Astrocyte (in vitro differentiated cells and primary cell): ENCODE results near the gene LRBA. TPM values are rescaled to one million over a fixed set of nuclear protein-coding genes. Genes with fewer than 3 reads are reported as not detected.

Experiments
- DNase-seq: peaks from one replicate; pipeline ENCODE4 v3.0.0-alpha.2; 2010; ENCODE audit warnings: low read depth
- FAIRE-seq: peaks from 2 replicates; lab custom pipeline; 2011; peaks lifted over from hg19 to GRCh38; lab: Jason Lieb, UNC
- H2AFZ ChIP-seq: 2 replicates; pipeline ENCODE4 v1.6.0; 2012; ENCODE audit warnings: low read depth, low read length, inconsistent platforms
- H3K27ac ChIP-seq: 2 replicates; pipeline ENCODE4 v1.5.1; 2011; ENCODE audit warnings: low read depth, low read length, inconsistent platforms
- H3K27me3 ChIP-seq: 2 replicates; pipeline ENCODE4 v1.6.0; 2011; ENCODE audit warnings: low read length, inconsistent platforms; ENCODE audit not compliant: insufficient read depth
- H3K36me3 ChIP-seq: 2 replicates; pipeline ENCODE4 v1.5.1; 2011; ENCODE audit warnings: low read length, inconsistent platforms; ENCODE audit not compliant: insufficient read depth
- H3K4me1 ChIP-seq: 2 replicates; pipeline ENCODE4 v1.5.1; 2011; ENCODE audit warnings: low read length, inconsistent platforms; ENCODE audit not compliant: insufficient read depth
- H3K4me2 ChIP-seq: 2 replicates; pipeline ENCODE4 v1.6.0; 2012; ENCODE audit warnings: low read length, inconsistent platforms
- H3K4me3 ChIP-seq: 2 replicates; pipeline ENCODE4 v1.5.1; 2011; ENCODE audit warnings: low read depth, mild to moderate bottlenecking, low read length, inconsistent platforms; ENCODE audit not compliant: insufficient read depth
- H3K79me2 ChIP-seq: 2 replicates; pipeline ENCODE4 v1.6.0; 2012; ENCODE audit warnings: mild to moderate bottlenecking, low read length, inconsistent platforms; ENCODE audit not compliant: insufficient read depth
- H3K9ac ChIP-seq: 2 replicates; pipeline ENCODE4 v1.6.0; 2012; ENCODE audit warnings: mild to moderate bottlenecking, low read length, inconsistent platforms
- H3K9me3 ChIP-seq: 2 replicates; pipeline ENCODE4 v1.5.1; 2012; ENCODE audit warnings: low read depth, mild to moderate bottlenecking, low read length, inconsistent platforms; ENCODE audit not compliant: insufficient read depth
- H4K20me1 ChIP-seq: 2 replicates; pipeline ENCODE4 v1.6.0; 2012; ENCODE audit warnings: low read length, inconsistent platforms; ENCODE audit not compliant: insufficient read depth
- H3K27ac Mint-ChIP-seq: one replicate; pipeline ENCODE4 v1.8.0; 2021; ENCODE audit warnings: mild to moderate bottlenecking, mixed read lengths; ENCODE audit not compliant: unreplicated experiment
- H3K27me3 Mint-ChIP-seq: one replicate; pipeline ENCODE4 v1.8.0; 2021; ENCODE audit warnings: low read depth, mixed read lengths; ENCODE audit not compliant: unreplicated experiment
- H3K36me3 Mint-ChIP-seq: one replicate; pipeline ENCODE4 v1.8.0; 2021; ENCODE audit warnings: low read depth, mixed read lengths; ENCODE audit not compliant: unreplicated experiment
- H3K4me1 Mint-ChIP-seq: one replicate; pipeline ENCODE4 v1.8.0; 2021; ENCODE audit warnings: low read depth, mixed read lengths; ENCODE audit not compliant: unreplicated experiment
- H3K4me3 Mint-ChIP-seq: one replicate; pipeline ENCODE4 v1.8.0; 2021; ENCODE audit warnings: mild to moderate bottlenecking, moderate library complexity, mixed read lengths; ENCODE audit not compliant: unreplicated experiment
- H3K9me3 Mint-ChIP-seq: one replicate; pipeline ENCODE4 v1.8.0; 2021; ENCODE audit warnings: mild to moderate bottlenecking, mixed read lengths; ENCODE audit not compliant: unreplicated experiment
- CTCF ChIP-seq: IDR thresholded peaks from 2 replicates; pipeline ENCODE4 v1.5.1; 2011; ENCODE audit warnings: low read depth, mild to moderate bottlenecking, inconsistent platforms, low read length, moderate library complexity; ENCODE audit not compliant: insufficient read depth
- EZH2 ChIP-seq: IDR thresholded peaks from 2 replicates; pipeline ENCODE4 v1.6.1; 2012; ENCODE audit warnings: mild to moderate bottlenecking, low read length, inconsistent platforms; ENCODE audit not compliant: insufficient read depth
- total RNA-seq: library from RNA; stranded (reverse); gene quantifications from 2 replicates; pipeline ENCODE4 v1.2.1, GENCODE V29; 2021

The LRBA gene
- total RNA-seq, 1 donor from 2014 or later = 25.3 TPM

- TF ChIP-seq CTCF = no peak
- no peak for TF ChIP-seq EZH2
- DNase-seq (no peak), FAIRE-seq (no peak)
- no peaks in the 10 kb centered on the region for H3K9me3 ChIP-seq
- H3K4me3 ChIP-seq = no peak overlapping the region
- no peak overlapping the region for H2AFZ ChIP-seq
- peaks cover 17% of the 10 kb centered on the region for H3K79me2 ChIP-seq
- H3K9me3 Mint-ChIP-seq = peaks cover 2% of the 10 kb centered on the region
- no peaks in the 10 kb centered on the region for H3K36me3 ChIP-seq
- H3K4me1 Mint-ChIP-seq = no peaks in the 10 kb centered on the region
- H3K4me2 ChIP-seq = no peak overlapping the region
- H3K4me1 ChIP-seq = no peaks in the 10 kb centered on the region
- H3K4me3 Mint-ChIP-seq = no peak overlapping the region
- H3K27me3 Mint-ChIP-seq = no peaks in the 10 kb centered on the region
- H3K36me3 Mint-ChIP-seq = peaks cover 2% of the 10 kb centered on the region
- H3K27ac ChIP-seq = no peak overlapping the region
- peaks cover 14% of the 10 kb centered on the region for H4K20me1 ChIP-seq
- no peaks in the 10 kb centered on the region for H3K27me3 ChIP-seq
- no peak overlapping the region for H3K9ac ChIP-seq
- no peak overlapping the region for H3K27ac Mint-ChIP-seq
These were observed 36.1 kb downstream of the LRBA start for GRCh38 chr4:150978738-150979575.

GRCh38 chr4:150976478-150977118 is 38.5 kb downstream of the LRBA start:
- H4K20me1 ChIP-seq = peaks cover 15% of the 10 kb centered on the region
- Mint-ChIP-seq H3K4me1 (no peaks in the 10 kb centered on the region), H3K27me3 (no peaks in the 10 kb centered on the region), H3K9me3 (peaks cover 2% of the 10 kb centered on the region), H3K4me3 (no peak overlapping the region), H3K27ac (no peak overlapping the region), H3K36me3 (peaks cover 2% of the 10 kb centered on the region)
- H3K79me2 ChIP-seq = peaks cover 17% of the 10 kb centered on the region
- no peak for DNase-seq
- no peak for TF ChIP-seq EZH2
- no peak for TF ChIP-seq CTCF
- H3K9me3 ChIP-seq = no peaks in the 10 kb centered on the region
- H3K9ac ChIP-seq = no peak overlapping the region
- no peak overlapping the region for H3K4me3 ChIP-seq
- no peak overlapping the region for H2AFZ ChIP-seq
- no peaks in the 10 kb centered on the region for H3K36me3 ChIP-seq
- H3K27ac ChIP-seq = no peak overlapping the region
- H3K27me3 ChIP-seq = no peaks in the 10 kb centered on the region
- FAIRE-seq = no peak
- no peak overlapping the region for H3K4me2 ChIP-seq
- H3K4me1 ChIP-seq = no peaks in the 10 kb centered on the region

DNA sequence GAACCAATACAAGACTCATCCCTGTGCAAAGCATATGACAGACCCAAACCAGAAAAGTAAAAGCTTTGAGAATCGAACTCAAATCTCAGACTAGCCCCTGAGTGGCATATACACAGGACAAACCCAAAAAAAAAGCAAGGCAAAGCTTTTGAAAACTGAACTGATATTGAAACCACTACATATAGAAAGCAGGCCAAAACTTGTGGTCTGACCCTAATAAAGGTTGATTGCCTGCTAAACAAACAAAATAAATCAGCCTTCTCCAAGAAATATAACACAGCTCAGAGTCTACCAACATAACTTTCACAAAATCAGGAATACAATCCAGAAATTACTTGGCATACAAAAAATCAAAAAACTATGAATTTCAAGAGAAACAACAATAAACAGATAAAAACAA is 40.3 kb downstream of the LRBA start:
- no peak overlapping the region for H3K27ac ChIP-seq
- H3K4me3 Mint-ChIP-seq = no peak overlapping the region
- TF ChIP-seq CTCF = no peak
- no peak for TF ChIP-seq EZH2
- H3K27ac Mint-ChIP-seq = no peak overlapping the region
- no peaks in the 10 kb centered on the region for H3K36me3 Mint-ChIP-seq
- no peak overlapping the region for H3K9ac ChIP-seq
- no peaks in the 10 kb centered on the region for H3K9me3 Mint-ChIP-seq
- H3K27me3 Mint-ChIP-seq = no peaks in the 10 kb centered on the region
- no peaks in the 10 kb centered on the region for H3K4me1 Mint-ChIP-seq
- peaks cover 12% of the 10 kb centered on the region for H4K20me1 ChIP-seq
- no peak for FAIRE-seq
- no peaks in the 10 kb centered on the region for H3K36me3 ChIP-seq
- H3K4me3 ChIP-seq = no peak overlapping the region
- DNase-seq = no peak
- H3K4me2 ChIP-seq = no peak overlapping the region
- peaks cover 17% of the 10 kb centered on the region for H3K79me2 ChIP-seq
- no peak overlapping the region for H2AFZ ChIP-seq
- H3K27me3 ChIP-seq = no peaks in the 10 kb centered on the region
- H3K4me1 ChIP-seq = no peaks in the 10 kb centered on the region
- H3K9me3 ChIP-seq = no peaks in the 10 kb centered on the region
